Measurements from ENCODE around the gene GSN.

- no peak for TF ChIP-seq CTCF (IDR thresholded peaks at IDR 0.05)
- TF ChIP-seq POLR2A (IDR thresholded peaks at IDR 0.05), result no peak
Observed at GRCh38 chr9:121309833-121310425, 42.0 kb downstream of the GSN start.

All from transverse colon (tissue), 3 donors.